IMR-90 (cell line): ENCODE measurements around the gene PIK3CB. TPM values are rescaled to one million over a fixed set of nuclear protein-coding genes. Genes with fewer than 3 reads are reported as not detected.

Source experiments
- ATAC-seq: fragments of 200-7000 bp; cut with Tn5 transposase; 2 replicates; pipeline ENCODE4 v1.9.1; 2020; ENCODE audit warnings: low read depth, mild to moderate bottlenecking, moderate library complexity
- BruUV-seq: library from RNA; stranded (reverse); fragments of 400-500 nt; replicated peaks from 2 replicates; lab custom pipeline; 2021; lab: Mats Ljungman, UMichigan
- CTCF ChIA-PET: fragments of 300-600 bp; formaldehyde crosslinking; extraction: SDS; loops from one replicate; lab custom pipeline; 2021; ENCODE audit warnings: antibody characterized with exemption; lab: Yijun Ruan, JAX
- POLR2A ChIA-PET: fragments of 300-600 bp; sonication (Branson Sonifier 250); formaldehyde crosslinking; loops from one replicate; lab custom pipeline; 2022; ENCODE audit warnings: antibody characterized with exemption; ENCODE audit not compliant: unreplicated experiment; lab: Charles Lee
- DNase-seq: peaks from one replicate; pipeline ENCODE4 v3.0.0; 2013
- H2AFZ ChIP-seq: replicated peaks from 2 replicates; pipeline ENCODE3; 2013; ENCODE audit warnings: low read length, mild to moderate bottlenecking; ENCODE audit not compliant: poor library complexity
- H2AK5ac ChIP-seq: 2 replicates; pipeline ENCODE4 v1.6.1; 2013; ENCODE audit warnings: low read depth, low read length, inconsistent platforms
- H2AK9ac ChIP-seq: replicated peaks from 2 replicates; pipeline ENCODE3; 2013; ENCODE audit warnings: mild to moderate bottlenecking, low read depth, low read length, moderate library complexity; ENCODE audit not compliant: poor library complexity
- H2BK120ac ChIP-seq: 2 replicates; pipeline ENCODE4 v1.6.1; 2013; ENCODE audit warnings: low read depth, low read length, inconsistent platforms
- H2BK15ac ChIP-seq: 3 replicates; pipeline ENCODE4 v1.6.1; 2013; ENCODE audit warnings: low read depth, low read length, inconsistent platforms
- H2BK20ac ChIP-seq: 2 replicates; pipeline ENCODE4 v1.6.1; 2013; ENCODE audit warnings: low read depth, mild to moderate bottlenecking, inconsistent platforms, low read length, moderate library complexity
- H2BK5ac ChIP-seq: 2 replicates; pipeline ENCODE4 v1.6.1; 2013; ENCODE audit warnings: mild to moderate bottlenecking, low read depth, low read length, inconsistent platforms; ENCODE audit not compliant: poor library complexity, severe bottlenecking
- H3K14ac ChIP-seq: replicated peaks from 2 replicates; pipeline ENCODE4 v1.6.1; 2013; ENCODE audit warnings: low read depth, low read length, inconsistent platforms
- H3K18ac ChIP-seq: 2 replicates; pipeline ENCODE4 v1.6.1; 2013; ENCODE audit warnings: low read depth, low read length, control low read depth
- H3K23ac ChIP-seq: 2 replicates; pipeline ENCODE4 v1.6.1; 2013; ENCODE audit warnings: low read depth, low read length, inconsistent platforms
- H3K27ac ChIP-seq: 2 replicates; pipeline ENCODE4 v1.5.1; 2013; ENCODE audit warnings: mild to moderate bottlenecking, control low read depth, low read length; ENCODE audit not compliant: insufficient read depth
- H3K27me3 ChIP-seq: 2 replicates; pipeline ENCODE4 v1.6.1; 2013; ENCODE audit warnings: low read length; ENCODE audit not compliant: control insufficient read depth, insufficient read depth
- H3K36me3 ChIP-seq: 2 replicates; pipeline ENCODE4 v1.6.1; 2013; ENCODE audit warnings: low read length, mixed read lengths; ENCODE audit not compliant: control insufficient read depth, insufficient read depth
- H3K4ac ChIP-seq: 2 replicates; pipeline ENCODE4 v1.6.1; 2013; ENCODE audit warnings: low read depth, low read length, inconsistent platforms
- H3K4me1 ChIP-seq: 2 replicates; pipeline ENCODE4 v1.6.1; 2013; ENCODE audit warnings: low read length, mixed read lengths; ENCODE audit not compliant: control insufficient read depth, insufficient read depth
- H3K4me2 ChIP-seq: 2 replicates; pipeline ENCODE4 v1.6.1; 2013; ENCODE audit warnings: low read depth, mild to moderate bottlenecking, control low read depth, low read length, moderate library complexity
- H3K4me3 ChIP-seq: 2 replicates; pipeline ENCODE4 v1.5.1; 2013; ENCODE audit warnings: low read depth, mild to moderate bottlenecking, control low read depth, low read length, moderate library complexity; ENCODE audit not compliant: insufficient read depth
- H3K56ac ChIP-seq: 2 replicates; pipeline ENCODE4 v1.6.1; 2013; ENCODE audit warnings: low read length, inconsistent platforms; ENCODE audit not compliant: insufficient read depth; ENCODE audit errors: extremely low read depth
- H3K79me1 ChIP-seq, 2 experiments: 2 replicates each; pipeline ENCODE4 v1.6.1; 2013; ENCODE audit warnings: low read length in 2 of 2, inconsistent platforms in 1 of 2, low read depth in 1 of 2
- H3K9ac ChIP-seq: 2 replicates; pipeline ENCODE4 v1.6.1; 2013; ENCODE audit warnings: low read depth, low read length, control low read depth
- H3K9me1 ChIP-seq: 2 replicates; pipeline ENCODE4 v1.6.1; 2013; ENCODE audit warnings: low read length, inconsistent platforms; ENCODE audit not compliant: insufficient read depth
- H3K9me3 ChIP-seq: 2 replicates; pipeline ENCODE4 v1.6.1; 2013; ENCODE audit warnings: low read length; ENCODE audit not compliant: control insufficient read depth, insufficient read depth
- H4K20me1 ChIP-seq: 2 replicates; pipeline ENCODE4 v1.6.1; 2013; ENCODE audit warnings: low read length, inconsistent platforms; ENCODE audit not compliant: insufficient read depth
- H4K5ac ChIP-seq: 2 replicates; pipeline ENCODE4 v1.6.1; 2013; ENCODE audit warnings: mild to moderate bottlenecking, low read depth, low read length, control low read depth
- H4K8ac ChIP-seq, 2 experiments: 2 replicates each; pipeline ENCODE4 v1.6.1; 2013; ENCODE audit warnings: low read depth in 2 of 2, low read length in 2 of 2, control low read depth in 1 of 2, inconsistent platforms in 1 of 2
- H4K91ac ChIP-seq: 2 replicates; pipeline ENCODE4 v1.6.1; 2013; ENCODE audit warnings: low read depth, low read length, inconsistent platforms; ENCODE audit not compliant: insufficient read depth
- BHLHE40 ChIP-seq: fragments of 150-350 bp; IDR thresholded peaks from 2 replicates; pipeline ENCODE4 v1.6.1; 2016; ENCODE audit warnings: mild to moderate bottlenecking, low read depth, low read length
- CTCF ChIP-seq: conservative IDR thresholded peaks from 2 replicates; pipeline ENCODE4 v1.5.1; 2012; ENCODE audit warnings: mild to moderate bottlenecking, low read depth, low read length, improper control_type of control experiment
- ELK1 ChIP-seq: fragments of 150-350 bp; IDR thresholded peaks from 2 replicates; pipeline ENCODE4 v1.6.1; 2016; ENCODE audit warnings: low read depth, mild to moderate bottlenecking, low read length, moderate library complexity, borderline replicate concordance
- POLR2A ChIP-seq: IDR thresholded peaks from 2 replicates; pipeline ENCODE4 v1.6.1; 2012; ENCODE audit warnings: mild to moderate bottlenecking, low read depth, low read length
- RAD21 ChIP-seq: IDR thresholded peaks from 2 replicates; pipeline ENCODE4 v1.6.1; 2012; ENCODE audit warnings: low read length, improper control_type of control experiment
- RFX5 ChIP-seq: IDR thresholded peaks from 2 replicates; pipeline ENCODE4 v1.8.0; 2012; ENCODE audit warnings: low read depth, mild to moderate bottlenecking, low read length, moderate library complexity
- SMC3 ChIP-seq: fragments of 150-350 bp; IDR thresholded peaks from 2 replicates; pipeline ENCODE4 v1.6.1; 2016; ENCODE audit warnings: low read depth, mild to moderate bottlenecking, antibody characterized with exemption, low read length, moderate library complexity
- WGBS, 2 experiments: methylation state at CpG; one replicate each; pipeline versions ENCODE4 v1.1.5 to v1.1.7; 2013; ENCODE audit warnings: missing lambda C conversion rate in 2 of 2; ENCODE audit not compliant: insufficient read length in 1 of 2; ENCODE audit errors: extremely low coverage in 2 of 2; 5-methylcytosine and 5-hydroxymethylcytosine counted together
- dilution Hi-C: fragments of 300-500 bp; cut with HindIII; formaldehyde crosslinking; loops from one replicate; pipeline ENCODE4 v1.14.3; 2018; ENCODE audit warnings: low sequenced_read_pairs; ENCODE audit not compliant: unreplicated experiment
- in situ Hi-C: fragments of 300-500 bp; cut with MboI; formaldehyde crosslinking; loops from 3 replicates; pipeline ENCODE4 v1.14.3; 2019; ENCODE audit warnings: low sequenced_read_pairs, inconsistent platforms, mixed read lengths
- intact Hi-C: fragments of 100-400 bp; cut with micrococcal nuclease; formaldehyde crosslinking; loops from 2 replicates; pipeline ENCODE4 v1.10.0; 2022
- polyA plus RNA-seq, 3 experiments: library from polyadenylated mRNA; depleted of rRNA; stranded (reverse); fragments of >200 nt; gene quantifications; 2 replicates each; pipeline ENCODE4 v1.2.3, GENCODE V29; 2012; ENCODE audit warnings: low replicate concordance in 1 of 3
- total RNA-seq: library from RNA; depleted of rRNA; stranded (reverse); fragments of >200 nt; gene quantifications from 2 replicates; pipeline ENCODE4 v1.2.3, GENCODE V29; 2012

The PIK3CB gene
- total and polyA plus RNA-seq, 2 of the 4 experiments (the other 2 are of a cell fraction): 6.3 to 6.8 TPM

GRCh38 chr3:138856799-138857198, 22.1 kb upstream of the PIK3CB start:
- Histone ChIP-seq H3K56ac (no peak overlapping the region), H3K4me2 (no peak overlapping the region), H3K9ac (no peak overlapping the region), H3K36me3 (no peaks in the 10 kb centered on the region), H3K9me3 (no peaks in the 10 kb centered on the region), H3K79me1 (no peaks in the 10 kb centered on the region), H2BK5ac (no peak overlapping the region), H3K9me1 (0 out of 2 replicates have a peak, but pooled peaks cover 5% of the 10 kb centered on the region), H3K4ac (no peak overlapping the region), H3K14ac (no peak overlapping the region), H2AFZ (no peak overlapping the region), H3K4me1 (peaks cover 3% of the 10 kb centered on the region; the same call in 1 of the 2 replicates), H2BK120ac (no peak overlapping the region), H4K91ac (no peak overlapping the region), H4K8ac (no peak overlapping the region), H3K23ac (no peak overlapping the region), H4K20me1 (no peaks in the 10 kb centered on the region), H3K18ac (no peak overlapping the region), H2BK20ac (no peak overlapping the region), H3K27ac (no peak overlapping the region), H2AK9ac (no peak overlapping the region), H2BK15ac (no peak overlapping the region), H3K4me3 (no peak overlapping the region), H4K5ac (no peak overlapping the region), H2AK5ac (no peak overlapping the region), H3K27me3 (no peaks in the 10 kb centered on the region)
- dilution Hi-C loops: no loop called here
- intact Hi-C loops: no loop called here
- WGBS, 2 experiments: no CpG with 5 or more reads among the region's 3 CpGs
- no TSS peak for BruUV-seq
- ATAC-seq (no peak), DNase-seq (no peak)
- no peak for TF ChIP-seq CTCF
- no peak for TF ChIP-seq ELK1
- no peak for TF ChIP-seq BHLHE40
- no peak for TF ChIP-seq POLR2A
- TF ChIP-seq RAD21: no peak
- no peak for TF ChIP-seq RFX5
- no peak for TF ChIP-seq SMC3
- POLR2A ChIA-PET: no interaction called here
- CTCF ChIA-PET: no interaction called here
- in situ Hi-C loops: no loop called here
